HL-60 (cell line): ENCODE data around the gene DTX3.

Source experiments
- DNase-seq, 2 experiments: peaks; one replicate each; pipeline ENCODE4 v3.0.0-alpha.2; 2010 to 2020; ENCODE audit warnings: low read depth in 1 of 2, low spot score in 1 of 2
- H3K27ac ChIP-seq: fragments of 250-450 bp; sonication (Bioruptor Pico); replicated peaks from 2 replicates; pipeline ENCODE4 v1.5.1; 2020; ENCODE audit warnings: mild to moderate bottlenecking, moderate library complexity
- H3K27me3 ChIP-seq: fragments of 250-450 bp; sonication (Bioruptor Pico); 2 replicates; pipeline ENCODE4 v1.5.1; 2021; ENCODE audit warnings: mild to moderate bottlenecking, moderate library complexity; ENCODE audit not compliant: insufficient read depth, poor library complexity, severe bottlenecking
- H3K4me3 ChIP-seq: replicated peaks from 2 replicates; pipeline ENCODE4 v1.5.1; 2011; ENCODE audit warnings: mild to moderate bottlenecking, control low read depth, low read length; ENCODE audit not compliant: insufficient read depth
- GABPA ChIP-seq: IDR thresholded peaks from 2 replicates; pipeline ENCODE4 v1.6.1; 2012; ENCODE audit warnings: low read depth
- POLR2AphosphoS5 ChIP-seq: IDR thresholded peaks from 2 replicates; pipeline ENCODE4 v1.6.1; 2012; ENCODE audit warnings: low read depth
- SPI1 ChIP-seq: IDR thresholded peaks from 2 replicates; pipeline ENCODE4 v1.6.1; 2012; ENCODE audit warnings: low read depth, mild to moderate bottlenecking, borderline replicate concordance
- TF ChIP-seq, protein P1 (sequence below): IDR thresholded peaks from 2 replicates; pipeline ENCODE4 v1.6.1; 2012; ENCODE audit warnings: low read depth; ENCODE audit not compliant: insufficient replicate concordance
- TF ChIP-seq, protein P2 (sequence below): IDR thresholded peaks from one replicate; pipeline ENCODE4 v1.5.1; 2011; ENCODE audit warnings: low read length, control low read depth, inconsistent platforms; ENCODE audit not compliant: insufficient read depth

The DTX3 gene

DNA sequence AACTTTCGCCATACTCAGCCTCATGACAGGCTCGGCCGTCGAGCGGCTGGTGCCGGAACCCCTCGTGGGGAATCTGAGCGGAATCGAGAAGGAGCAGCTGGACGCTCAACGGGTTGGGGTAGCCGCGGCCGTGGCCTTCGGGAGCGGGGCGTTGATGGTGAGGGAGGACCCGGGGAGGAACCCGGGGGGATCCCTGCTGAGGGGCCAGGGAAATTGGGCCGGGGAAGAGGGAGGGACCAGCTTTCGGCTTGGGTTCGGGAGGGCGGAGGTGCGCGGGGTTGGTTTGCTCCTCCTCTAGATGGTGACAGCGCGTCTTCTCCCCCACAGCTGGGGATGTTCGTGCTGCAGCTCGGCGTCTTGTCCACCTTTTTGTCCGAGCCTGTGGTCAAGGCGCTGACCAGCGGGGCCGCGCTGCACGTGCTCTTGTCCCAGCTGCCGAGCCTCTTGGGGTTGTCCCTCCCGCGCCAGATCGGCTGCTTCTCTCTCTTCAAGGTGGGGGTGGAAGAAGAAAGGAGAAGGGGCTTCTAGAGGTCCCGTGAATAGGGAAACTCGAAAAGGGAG lies 16.4 kb downstream of the DTX3 start:
- H3K4me3 ChIP-seq = peak overlapping the region; percentile 24
- DNase-seq = peak in 1 of 2 experiments; percentile 25
- H3K27ac ChIP-seq = no peak overlapping the region
- no peak for TF ChIP-seq SPI1
- TF ChIP-seq, protein P1, sequence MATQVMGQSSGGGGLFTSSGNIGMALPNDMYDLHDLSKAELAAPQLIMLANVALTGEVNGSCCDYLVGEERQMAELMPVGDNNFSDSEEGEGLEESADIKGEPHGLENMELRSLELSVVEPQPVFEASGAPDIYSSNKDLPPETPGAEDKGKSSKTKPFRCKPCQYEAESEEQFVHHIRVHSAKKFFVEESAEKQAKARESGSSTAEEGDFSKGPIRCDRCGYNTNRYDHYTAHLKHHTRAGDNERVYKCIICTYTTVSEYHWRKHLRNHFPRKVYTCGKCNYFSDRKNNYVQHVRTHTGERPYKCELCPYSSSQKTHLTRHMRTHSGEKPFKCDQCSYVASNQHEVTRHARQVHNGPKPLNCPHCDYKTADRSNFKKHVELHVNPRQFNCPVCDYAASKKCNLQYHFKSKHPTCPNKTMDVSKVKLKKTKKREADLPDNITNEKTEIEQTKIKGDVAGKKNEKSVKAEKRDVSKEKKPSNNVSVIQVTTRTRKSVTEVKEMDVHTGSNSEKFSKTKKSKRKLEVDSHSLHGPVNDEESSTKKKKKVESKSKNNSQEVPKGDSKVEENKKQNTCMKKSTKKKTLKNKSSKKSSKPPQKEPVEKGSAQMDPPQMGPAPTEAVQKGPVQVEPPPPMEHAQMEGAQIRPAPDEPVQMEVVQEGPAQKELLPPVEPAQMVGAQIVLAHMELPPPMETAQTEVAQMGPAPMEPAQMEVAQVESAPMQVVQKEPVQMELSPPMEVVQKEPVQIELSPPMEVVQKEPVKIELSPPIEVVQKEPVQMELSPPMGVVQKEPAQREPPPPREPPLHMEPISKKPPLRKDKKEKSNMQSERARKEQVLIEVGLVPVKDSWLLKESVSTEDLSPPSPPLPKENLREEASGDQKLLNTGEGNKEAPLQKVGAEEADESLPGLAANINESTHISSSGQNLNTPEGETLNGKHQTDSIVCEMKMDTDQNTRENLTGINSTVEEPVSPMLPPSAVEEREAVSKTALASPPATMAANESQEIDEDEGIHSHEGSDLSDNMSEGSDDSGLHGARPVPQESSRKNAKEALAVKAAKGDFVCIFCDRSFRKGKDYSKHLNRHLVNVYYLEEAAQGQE = peak; percentile 21
- H3K27me3 ChIP-seq = peaks cover 60% of the 10 kb centered on the region

DNA sequence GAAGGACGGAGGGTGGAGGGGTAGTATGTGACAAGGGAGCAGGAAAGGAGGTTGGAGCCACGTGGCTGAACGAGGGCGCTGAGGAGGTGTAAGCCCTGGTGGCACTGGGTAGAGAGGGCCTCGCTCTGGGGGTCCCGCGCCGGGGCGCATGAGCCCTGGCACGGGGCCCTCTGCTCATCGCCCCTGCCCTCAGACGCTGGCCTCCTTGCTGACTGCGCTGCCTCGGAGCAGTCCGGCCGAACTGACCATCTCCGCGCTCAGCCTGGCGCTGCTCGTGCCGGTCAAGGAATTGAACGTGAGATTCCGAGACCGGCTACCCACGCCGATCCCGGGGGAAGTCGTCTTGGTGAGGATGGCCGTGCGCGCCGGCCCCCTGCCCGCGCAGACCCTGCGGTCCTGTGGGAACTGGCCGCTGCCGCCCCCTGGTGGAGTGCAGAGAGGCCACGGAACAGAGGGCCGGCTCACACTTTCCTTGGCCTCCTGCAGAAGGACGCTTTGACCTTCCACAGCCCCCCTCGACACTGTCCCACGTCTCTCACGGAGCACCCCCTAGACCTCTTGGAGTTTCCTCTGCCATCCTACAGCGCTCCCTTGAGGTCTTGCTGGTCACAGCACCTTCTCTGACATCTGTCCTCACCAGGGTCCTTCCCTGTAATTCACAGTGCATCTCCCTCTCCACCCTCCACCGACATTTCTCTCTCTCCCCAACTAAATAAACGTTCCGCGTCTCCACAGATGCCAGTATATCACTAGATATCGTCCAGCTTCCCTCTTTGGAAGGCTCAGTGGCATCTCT lies 17.1 kb downstream of the DTX3 start:
- TF ChIP-seq, protein P2, sequence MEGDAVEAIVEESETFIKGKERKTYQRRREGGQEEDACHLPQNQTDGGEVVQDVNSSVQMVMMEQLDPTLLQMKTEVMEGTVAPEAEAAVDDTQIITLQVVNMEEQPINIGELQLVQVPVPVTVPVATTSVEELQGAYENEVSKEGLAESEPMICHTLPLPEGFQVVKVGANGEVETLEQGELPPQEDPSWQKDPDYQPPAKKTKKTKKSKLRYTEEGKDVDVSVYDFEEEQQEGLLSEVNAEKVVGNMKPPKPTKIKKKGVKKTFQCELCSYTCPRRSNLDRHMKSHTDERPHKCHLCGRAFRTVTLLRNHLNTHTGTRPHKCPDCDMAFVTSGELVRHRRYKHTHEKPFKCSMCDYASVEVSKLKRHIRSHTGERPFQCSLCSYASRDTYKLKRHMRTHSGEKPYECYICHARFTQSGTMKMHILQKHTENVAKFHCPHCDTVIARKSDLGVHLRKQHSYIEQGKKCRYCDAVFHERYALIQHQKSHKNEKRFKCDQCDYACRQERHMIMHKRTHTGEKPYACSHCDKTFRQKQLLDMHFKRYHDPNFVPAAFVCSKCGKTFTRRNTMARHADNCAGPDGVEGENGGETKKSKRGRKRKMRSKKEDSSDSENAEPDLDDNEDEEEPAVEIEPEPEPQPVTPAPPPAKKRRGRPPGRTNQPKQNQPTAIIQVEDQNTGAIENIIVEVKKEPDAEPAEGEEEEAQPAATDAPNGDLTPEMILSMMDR = peak; percentile 91
- no peak for TF ChIP-seq GABPA
- no peak overlapping the region for H3K27ac ChIP-seq
- peaks cover 65% of the 10 kb centered on the region for H3K27me3 ChIP-seq
- peak in 1 of 2 experiments; percentile 36 for DNase-seq
- H3K4me3 ChIP-seq = peak overlapping the region; percentile 24

DNA sequence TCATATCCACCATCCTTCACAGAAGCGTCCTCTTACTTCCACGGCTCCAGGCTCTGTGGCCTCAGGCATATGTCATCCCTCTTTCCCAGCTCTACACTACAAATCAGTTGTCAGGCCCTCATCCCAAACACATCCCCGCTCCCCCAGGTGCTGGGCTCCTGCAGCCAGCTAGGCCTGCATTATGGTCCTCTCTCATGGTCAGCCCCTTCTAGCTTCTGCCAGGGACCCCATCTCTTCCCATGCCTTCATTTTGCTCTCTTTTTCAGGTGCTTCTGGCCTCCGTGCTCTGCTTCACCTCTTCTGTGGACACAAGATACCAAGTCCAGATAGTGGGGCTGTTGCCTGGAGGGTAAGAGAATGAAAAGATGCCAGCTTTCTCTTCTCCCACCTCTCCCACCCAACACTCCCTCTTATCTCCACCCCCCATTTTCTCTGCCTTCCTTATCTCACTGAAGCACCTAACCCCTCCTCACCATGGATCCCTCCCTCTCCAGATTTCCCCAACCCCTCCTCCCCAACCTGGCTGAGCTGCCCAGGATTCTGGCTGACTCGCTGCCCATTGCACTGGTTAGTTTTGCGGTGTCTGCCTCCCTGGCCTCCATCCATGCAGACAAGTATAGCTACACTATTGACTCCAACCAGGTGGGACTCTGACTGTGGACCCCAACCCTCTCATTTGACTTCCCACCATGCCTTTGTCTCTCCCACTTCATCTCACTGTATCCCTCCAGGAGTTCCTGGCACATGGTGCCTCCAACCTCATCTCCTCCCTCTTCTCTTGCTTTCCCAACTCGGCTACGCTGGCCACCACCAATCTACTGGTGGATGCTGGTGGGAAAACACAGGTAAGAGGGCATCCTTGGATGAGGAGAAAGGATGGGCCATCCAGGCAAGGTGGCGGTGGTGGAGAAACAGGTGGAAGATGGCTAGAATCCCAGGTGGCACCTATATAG lies 17.9 kb downstream of the DTX3 start:
- H3K27me3 ChIP-seq = peaks cover 72% of the 10 kb centered on the region
- no peak for TF ChIP-seq POLR2AphosphoS5
- no peak for TF ChIP-seq SPI1
- TF ChIP-seq, protein P2 = no peak
- TF ChIP-seq GABPA = no peak
- TF ChIP-seq, protein P1 = no peak
- DNase-seq = no peak
- no peak overlapping the region for H3K4me3 ChIP-seq
- H3K27ac ChIP-seq = no peak overlapping the region

DNA sequence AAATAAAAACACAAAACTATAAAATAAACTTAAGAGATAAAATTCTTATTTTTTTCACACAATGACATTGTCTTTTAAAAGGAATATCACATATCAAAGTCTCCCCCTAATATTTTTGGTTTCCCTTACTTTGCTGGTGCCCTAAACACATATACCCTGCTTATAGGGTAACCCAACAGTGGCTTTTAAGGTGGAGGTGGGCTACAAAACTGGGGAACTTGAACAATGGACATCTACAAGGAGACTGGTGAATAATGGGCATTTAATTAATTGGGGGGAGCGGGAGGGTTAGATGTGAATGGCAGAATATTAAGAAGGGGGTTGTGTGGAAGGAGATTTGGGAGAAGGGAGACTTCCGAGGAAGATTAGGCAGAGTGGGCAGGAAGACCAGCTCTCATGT lies 18.8 kb downstream of the DTX3 start:
- TF ChIP-seq SPI1 = no peak
- no peak for TF ChIP-seq POLR2AphosphoS5
- TF ChIP-seq GABPA = no peak
- TF ChIP-seq, protein P1 = no peak
- TF ChIP-seq, protein P2 = no peak
- Histone ChIP-seq H3K27me3 (peaks cover 72% of the 10 kb centered on the region), H3K4me3 (no peak overlapping the region), H3K27ac (no peak overlapping the region)
- DNase-seq = no peak
